ENCODE measurements around the gene ATPAF2. TPM values are rescaled to one million over a fixed set of nuclear protein-coding genes. Genes with fewer than 3 reads are reported as not detected.
A peak's percentile ranks its signal among the peaks of the same experiment; 100 is the strongest.

Gene ATPAF2
- total RNA-seq, 1 donor: 13.0 TPM

DNA sequence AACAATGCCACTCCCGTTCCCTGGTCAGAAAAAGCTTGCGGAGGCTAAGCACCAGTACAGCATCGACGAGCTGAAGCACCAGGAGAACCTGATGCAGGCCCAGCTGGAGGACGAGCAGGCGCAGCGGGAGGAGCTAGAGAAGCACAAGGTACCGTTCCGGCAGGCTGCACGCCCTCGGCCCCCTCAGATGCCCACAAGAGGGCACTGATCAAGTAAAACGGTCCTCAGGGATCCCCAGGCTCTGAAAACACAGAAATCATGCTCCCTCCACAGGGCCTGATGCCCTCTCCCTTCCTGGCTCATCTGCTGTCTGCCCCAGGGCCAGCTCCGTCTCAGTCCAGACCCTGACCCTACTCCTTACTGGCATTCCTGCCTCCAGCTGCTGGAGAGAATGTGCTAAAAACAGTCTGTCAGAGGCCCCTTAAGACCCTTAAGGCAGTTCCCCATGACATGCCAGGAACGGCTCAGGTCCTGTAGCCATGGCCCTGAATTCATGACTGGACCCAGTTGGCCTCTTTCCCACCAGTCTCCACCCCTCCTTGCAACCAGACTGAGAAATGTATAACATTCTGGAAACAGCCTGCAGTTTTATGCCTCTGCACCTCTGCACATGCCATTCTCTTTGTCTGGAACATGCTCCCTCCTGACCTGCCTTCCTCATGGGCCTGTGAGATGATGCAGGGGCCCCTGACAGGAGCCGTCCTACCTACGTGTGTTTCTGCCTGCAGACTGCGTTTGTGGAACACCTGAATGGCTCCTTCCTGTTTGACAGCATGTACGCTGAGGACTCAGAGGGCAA lies 44.5 kb downstream of the ATPAF2 start:
- no peak overlapping the region for H3K4me3 ChIP-seq (ENCODE audit: low read depth, low read length)
- peak; percentile 28 for DNase-seq (ENCODE audit: low read depth)
- TF ChIP-seq, protein P1, sequence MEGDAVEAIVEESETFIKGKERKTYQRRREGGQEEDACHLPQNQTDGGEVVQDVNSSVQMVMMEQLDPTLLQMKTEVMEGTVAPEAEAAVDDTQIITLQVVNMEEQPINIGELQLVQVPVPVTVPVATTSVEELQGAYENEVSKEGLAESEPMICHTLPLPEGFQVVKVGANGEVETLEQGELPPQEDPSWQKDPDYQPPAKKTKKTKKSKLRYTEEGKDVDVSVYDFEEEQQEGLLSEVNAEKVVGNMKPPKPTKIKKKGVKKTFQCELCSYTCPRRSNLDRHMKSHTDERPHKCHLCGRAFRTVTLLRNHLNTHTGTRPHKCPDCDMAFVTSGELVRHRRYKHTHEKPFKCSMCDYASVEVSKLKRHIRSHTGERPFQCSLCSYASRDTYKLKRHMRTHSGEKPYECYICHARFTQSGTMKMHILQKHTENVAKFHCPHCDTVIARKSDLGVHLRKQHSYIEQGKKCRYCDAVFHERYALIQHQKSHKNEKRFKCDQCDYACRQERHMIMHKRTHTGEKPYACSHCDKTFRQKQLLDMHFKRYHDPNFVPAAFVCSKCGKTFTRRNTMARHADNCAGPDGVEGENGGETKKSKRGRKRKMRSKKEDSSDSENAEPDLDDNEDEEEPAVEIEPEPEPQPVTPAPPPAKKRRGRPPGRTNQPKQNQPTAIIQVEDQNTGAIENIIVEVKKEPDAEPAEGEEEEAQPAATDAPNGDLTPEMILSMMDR (IDR thresholded peaks at IDR 0.05; ENCODE audit: insufficient read depth, low read depth, low read length): peak; percentile 32

DNA sequence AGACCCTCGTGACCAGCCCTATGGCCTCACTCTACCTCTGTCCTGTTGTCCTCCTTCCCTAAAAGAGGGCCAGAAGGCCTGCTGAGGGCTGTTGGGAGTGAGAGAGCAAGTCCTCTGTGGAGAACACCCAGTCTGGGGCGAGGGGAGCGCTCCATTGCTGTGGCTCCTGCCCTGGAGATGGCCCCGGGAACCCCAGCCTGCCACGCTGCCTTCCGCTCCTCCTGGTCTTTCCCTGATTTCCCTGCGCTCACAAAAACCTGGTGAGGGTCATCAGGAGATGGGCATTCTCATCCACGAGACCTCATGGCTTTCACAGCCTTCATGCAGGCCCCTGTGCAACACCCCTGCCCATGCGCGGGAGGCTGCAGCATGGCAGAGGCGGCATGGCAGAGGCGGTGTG lies 45.1 kb downstream of the ATPAF2 start:
- no peak overlapping the region for H3K4me3 ChIP-seq (ENCODE audit: low read depth, low read length)
- TF ChIP-seq, protein P1 (IDR thresholded peaks at IDR 0.05; ENCODE audit: insufficient read depth, low read depth, low read length): no peak
- no peak for DNase-seq (ENCODE audit: low read depth)

DNA sequence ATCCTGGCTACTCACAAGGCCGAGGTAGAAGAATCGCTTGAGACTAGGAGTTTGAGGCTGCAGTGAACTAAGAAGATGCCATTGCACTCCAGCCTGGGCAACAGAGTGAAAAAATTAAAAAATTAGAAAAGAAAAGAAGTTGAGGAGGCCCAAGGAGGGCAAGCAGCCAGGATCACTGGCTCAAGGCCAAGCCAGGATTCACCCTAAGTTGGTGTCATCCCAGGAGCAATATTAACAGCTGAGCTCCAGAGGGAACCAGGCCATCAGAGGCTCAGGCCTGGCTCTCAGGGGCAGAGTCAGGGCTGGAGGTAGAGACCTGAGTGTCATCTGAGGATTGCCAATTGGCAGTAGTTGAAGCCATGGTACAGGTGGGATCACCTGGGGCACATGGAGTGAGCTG lies 45.6 kb downstream of the ATPAF2 start:
- TF ChIP-seq, protein P1 (IDR thresholded peaks at IDR 0.05; ENCODE audit: insufficient read depth, low read depth, low read length): no peak
- H3K4me3 ChIP-seq (ENCODE audit: low read depth, low read length): no peak overlapping the region
- DNase-seq (ENCODE audit: low read depth): no peak

DNA sequence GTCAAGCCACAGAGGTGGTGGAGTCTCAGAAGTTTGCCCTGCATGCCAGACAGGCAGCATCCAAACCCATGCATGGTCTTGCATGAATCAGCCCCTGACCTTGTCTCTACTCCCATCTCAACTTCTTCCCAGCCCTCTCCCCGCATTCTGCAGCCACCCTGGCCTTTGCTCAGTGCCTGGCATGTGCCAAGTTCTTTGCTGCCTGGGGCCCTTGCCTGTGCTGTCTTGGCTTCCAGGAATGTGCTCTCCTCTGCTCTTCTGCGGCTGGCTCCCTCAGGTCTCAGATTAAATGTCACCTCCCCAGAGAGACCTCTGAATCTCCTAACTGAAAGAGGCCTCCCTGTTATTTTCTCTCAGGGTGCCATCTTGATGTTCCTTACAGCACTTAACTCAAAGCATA lies 48.7 kb downstream of the ATPAF2 start:
- H3K4me3 ChIP-seq (ENCODE audit: low read depth, low read length): no peak overlapping the region
- TF ChIP-seq, protein P1 (IDR thresholded peaks at IDR 0.05; ENCODE audit: insufficient read depth, low read depth, low read length): no peak
- no peak for DNase-seq (ENCODE audit: low read depth)

DNA sequence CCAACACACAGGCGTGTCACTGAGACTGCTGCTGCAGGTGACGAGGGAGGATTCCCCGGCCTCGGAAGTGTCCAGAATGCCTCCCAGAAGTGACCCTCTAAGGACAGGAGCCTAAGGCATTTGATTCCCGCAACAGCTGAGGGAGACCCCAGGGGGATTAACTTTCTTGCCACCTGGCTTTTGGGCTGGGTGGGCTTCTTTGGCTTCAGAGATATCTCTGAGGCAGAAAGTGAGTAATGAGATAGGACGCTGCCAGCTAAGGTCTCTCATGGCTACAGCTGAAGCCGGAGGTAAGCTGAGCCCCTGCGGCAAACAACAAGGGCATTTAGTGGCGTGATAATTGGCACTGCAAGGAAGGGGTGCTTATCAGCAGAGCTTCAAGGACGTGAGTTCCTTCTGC lies 49.4 kb downstream of the ATPAF2 start:
- H3K4me3 ChIP-seq (ENCODE audit: low read depth, low read length): no peak overlapping the region
- TF ChIP-seq, protein P1 (IDR thresholded peaks at IDR 0.05; ENCODE audit: insufficient read depth, low read depth, low read length): no peak
- DNase-seq (ENCODE audit: low read depth): no peak

DNA sequence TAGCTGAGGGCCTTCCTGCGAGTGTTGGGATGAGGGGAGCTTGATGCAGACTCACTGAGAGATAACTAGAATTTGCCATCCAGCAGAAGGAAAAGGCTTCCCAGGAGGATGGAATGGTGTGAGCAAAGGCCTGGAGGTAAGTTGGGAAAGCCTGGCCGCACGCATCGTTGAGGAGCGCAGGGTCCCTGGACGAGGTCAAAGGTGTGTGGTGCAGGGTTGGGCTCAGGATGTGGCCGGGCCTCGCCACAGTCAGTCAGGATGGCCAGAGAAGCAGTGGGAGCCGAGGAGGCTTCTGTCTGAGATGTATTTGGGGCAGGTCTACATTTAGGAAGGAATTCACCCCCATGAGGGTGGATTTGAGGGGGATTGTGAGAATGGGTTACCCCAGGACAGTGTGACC lies 49.9 kb downstream of the ATPAF2 start:
- TF ChIP-seq, protein P1 (IDR thresholded peaks at IDR 0.05; ENCODE audit: insufficient read depth, low read depth, low read length): no peak
- DNase-seq (ENCODE audit: low read depth): no peak
- no peak overlapping the region for H3K4me3 ChIP-seq (ENCODE audit: low read depth, low read length)

All from fibroblast of villous mesenchyme (primary cell).